GM18526 (cell line): ENCODE measurements around the gene RFC2.

Experiments
- POLR2A ChIP-seq: IDR thresholded peaks from 3 replicates; pipeline ENCODE4 v1.6.1; 2011; ENCODE audit not compliant: insufficient read length; ENCODE audit errors: extremely low read depth

RFC2 gene

GRCh38 chr7:74233655-74234285 lies 20.4 kb downstream of the RFC2 start:
- no peak for TF ChIP-seq POLR2A

GRCh38 chr7:74231232-74231590 lies 23.0 kb downstream of the RFC2 start:
- peak; percentile 14 for TF ChIP-seq POLR2A

GRCh38 chr7:74230446-74231231 lies 23.6 kb downstream of the RFC2 start:
- peak; percentile 26 for TF ChIP-seq POLR2A

GRCh38 chr7:74228951-74229900 lies 25.0 kb downstream of the RFC2 start:
- TF ChIP-seq POLR2A, result peak; percentile 20

- no peak for TF ChIP-seq POLR2A
Measured at GRCh38 chr7:74226633-74227032, 27.6 kb downstream of the RFC2 start.

GRCh38 chr7:74225400-74225799 lies 28.8 kb downstream of the RFC2 start:
- TF ChIP-seq POLR2A, result peak; percentile 37

- TF ChIP-seq POLR2A, result no peak
Measured at GRCh38 chr7:74224511-74224832, 29.7 kb downstream of the RFC2 start.

- TF ChIP-seq POLR2A, result peak; percentile 12
Measured at GRCh38 chr7:74223711-74224510, 30.3 kb downstream of the RFC2 start.

GRCh38 chr7:74222851-74223710 lies 31.1 kb downstream of the RFC2 start:
- peak; percentile 39 for TF ChIP-seq POLR2A

- no peak for TF ChIP-seq POLR2A
Measured at GRCh38 chr7:74221713-74222112, 32.5 kb downstream of the RFC2 start.

GRCh38 chr7:74220229-74220628 lies 34.0 kb downstream of the RFC2 start:
- TF ChIP-seq POLR2A, result no peak

- TF ChIP-seq POLR2A, result peak; percentile 14
Measured at GRCh38 chr7:74219416-74219815, 34.8 kb downstream of the RFC2 start.

GRCh38 chr7:74218343-74218698 lies 35.9 kb downstream of the RFC2 start:
- TF ChIP-seq POLR2A, result no peak
